Measurements from ENCODE around the gene SIMC1. TPM values are rescaled to one million over a fixed set of nuclear protein-coding genes. Genes with fewer than 3 reads are reported as not detected.
A peak's percentile ranks its signal among the peaks of the same experiment; 100 is the strongest.

SIMC1 gene
- total and polyA plus RNA-seq, 7 donors, result 6.8 to 26.0 (median 8.2) TPM

DNA sequence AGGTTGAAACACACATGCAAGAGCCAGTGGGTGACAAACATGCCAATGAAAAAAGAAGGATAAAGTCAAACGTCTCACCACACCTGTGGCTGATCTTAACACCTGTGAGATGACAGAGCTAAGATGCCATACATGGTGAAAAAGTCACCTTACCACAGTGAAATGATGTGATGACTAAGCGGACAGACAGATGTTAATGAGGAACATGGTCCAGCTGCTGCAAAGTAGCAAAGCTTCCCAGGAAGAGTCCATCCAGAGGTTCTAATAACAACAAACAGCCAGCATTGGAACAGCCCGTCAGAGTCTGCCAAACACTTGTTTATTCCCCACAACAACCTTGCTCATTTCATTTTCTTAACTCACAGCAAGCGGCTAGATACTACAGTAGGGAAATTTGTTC, 121.4 kb downstream of the SIMC1 start:
- H3K36me3 ChIP-seq, result peaks cover 0 to 43% (median 2%) of the 10 kb centered on the region in 4 donors
- no peak overlapping the region for H3K4me3 ChIP-seq
- intact Hi-C loops (cut with DNase I), result loop anchor here (5.0 kb wide), 1 partner anchor 178 kb away; the partner anchor contains the start of gene RNF44
- H3K4me1 ChIP-seq, result peaks cover 0 to 28% (median 20%) of the 10 kb centered on the region in 4 donors
- H3K27ac ChIP-seq, result no peak overlapping the region
- DNase-seq, result no peak
- WGBS, 2 donors, result 66% methylated on average over 4 of the region's 4 CpGs
- no peaks in the 10 kb centered on the region for H3K9me3 ChIP-seq
- TF ChIP-seq POLR2A (IDR thresholded peaks at IDR 0.05) (no peak), POLR2AphosphoS5 (IDR thresholded peaks at IDR 0.05) (no peak), EP300 (IDR thresholded peaks at IDR 0.05) (no peak)
- TF ChIP-seq, protein P1, sequence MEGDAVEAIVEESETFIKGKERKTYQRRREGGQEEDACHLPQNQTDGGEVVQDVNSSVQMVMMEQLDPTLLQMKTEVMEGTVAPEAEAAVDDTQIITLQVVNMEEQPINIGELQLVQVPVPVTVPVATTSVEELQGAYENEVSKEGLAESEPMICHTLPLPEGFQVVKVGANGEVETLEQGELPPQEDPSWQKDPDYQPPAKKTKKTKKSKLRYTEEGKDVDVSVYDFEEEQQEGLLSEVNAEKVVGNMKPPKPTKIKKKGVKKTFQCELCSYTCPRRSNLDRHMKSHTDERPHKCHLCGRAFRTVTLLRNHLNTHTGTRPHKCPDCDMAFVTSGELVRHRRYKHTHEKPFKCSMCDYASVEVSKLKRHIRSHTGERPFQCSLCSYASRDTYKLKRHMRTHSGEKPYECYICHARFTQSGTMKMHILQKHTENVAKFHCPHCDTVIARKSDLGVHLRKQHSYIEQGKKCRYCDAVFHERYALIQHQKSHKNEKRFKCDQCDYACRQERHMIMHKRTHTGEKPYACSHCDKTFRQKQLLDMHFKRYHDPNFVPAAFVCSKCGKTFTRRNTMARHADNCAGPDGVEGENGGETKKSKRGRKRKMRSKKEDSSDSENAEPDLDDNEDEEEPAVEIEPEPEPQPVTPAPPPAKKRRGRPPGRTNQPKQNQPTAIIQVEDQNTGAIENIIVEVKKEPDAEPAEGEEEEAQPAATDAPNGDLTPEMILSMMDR (IDR thresholded peaks at IDR 0.05), result no peak
- no peaks in the 10 kb centered on the region for H3K27me3 ChIP-seq

DNA sequence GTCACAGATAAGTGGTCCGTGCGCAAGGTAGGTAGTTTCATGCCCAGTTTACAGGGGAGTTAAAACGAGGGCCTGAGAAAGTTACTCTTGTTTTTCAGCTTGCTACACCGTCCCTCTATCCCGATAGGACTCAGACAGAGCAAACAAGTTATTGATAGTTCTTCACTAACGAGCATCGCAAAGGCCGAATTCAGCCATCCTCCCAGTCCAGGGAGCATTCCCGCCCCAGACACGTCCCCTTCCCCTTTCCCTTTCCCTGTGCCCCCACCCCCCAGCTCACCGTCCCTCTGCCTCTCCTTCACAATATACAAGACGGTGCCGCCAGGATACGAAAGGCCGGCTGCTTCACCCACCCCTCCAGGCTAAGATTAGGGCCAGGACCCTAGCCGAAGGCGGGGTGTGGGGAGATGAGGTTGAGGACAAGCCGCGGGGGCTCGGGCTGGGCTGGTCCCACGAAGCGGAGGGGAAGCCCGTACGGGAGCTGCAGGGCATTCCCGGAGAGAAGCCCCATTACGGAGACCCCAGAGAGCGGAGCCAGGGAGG, 122.7 kb downstream of the SIMC1 start:
- WGBS, 2 donors, result 2 to 3% methylated on average over 27 of the region's 27 CpGs
- H3K4me1 ChIP-seq, result peaks cover 0 to 31% (median 23%) of the 10 kb centered on the region in 4 donors
- TF ChIP-seq, protein P1 (IDR thresholded peaks at IDR 0.05), result peak in 1 of 4 experiments; percentile 0
- TF ChIP-seq POLR2A (IDR thresholded peaks at IDR 0.05), result no peak
- intact Hi-C loops (cut with DNase I), result loop anchor here (5.0 kb wide), 1 partner anchor 176 kb away; the partner anchor contains the start of gene RNF44
- no peaks in the 10 kb centered on the region for H3K27me3 ChIP-seq
- peak overlapping the region; percentile 72 to 99 (median 80) for H3K4me3 ChIP-seq
- H3K27ac ChIP-seq, result peak overlapping the region; percentile 72 to 87 (median 84)
- peaks cover 0 to 30% (median 2%) of the 10 kb centered on the region in 4 donors for H3K36me3 ChIP-seq
- no peak for DNase-seq
- H3K9me3 ChIP-seq, result no peaks in the 10 kb centered on the region

DNA sequence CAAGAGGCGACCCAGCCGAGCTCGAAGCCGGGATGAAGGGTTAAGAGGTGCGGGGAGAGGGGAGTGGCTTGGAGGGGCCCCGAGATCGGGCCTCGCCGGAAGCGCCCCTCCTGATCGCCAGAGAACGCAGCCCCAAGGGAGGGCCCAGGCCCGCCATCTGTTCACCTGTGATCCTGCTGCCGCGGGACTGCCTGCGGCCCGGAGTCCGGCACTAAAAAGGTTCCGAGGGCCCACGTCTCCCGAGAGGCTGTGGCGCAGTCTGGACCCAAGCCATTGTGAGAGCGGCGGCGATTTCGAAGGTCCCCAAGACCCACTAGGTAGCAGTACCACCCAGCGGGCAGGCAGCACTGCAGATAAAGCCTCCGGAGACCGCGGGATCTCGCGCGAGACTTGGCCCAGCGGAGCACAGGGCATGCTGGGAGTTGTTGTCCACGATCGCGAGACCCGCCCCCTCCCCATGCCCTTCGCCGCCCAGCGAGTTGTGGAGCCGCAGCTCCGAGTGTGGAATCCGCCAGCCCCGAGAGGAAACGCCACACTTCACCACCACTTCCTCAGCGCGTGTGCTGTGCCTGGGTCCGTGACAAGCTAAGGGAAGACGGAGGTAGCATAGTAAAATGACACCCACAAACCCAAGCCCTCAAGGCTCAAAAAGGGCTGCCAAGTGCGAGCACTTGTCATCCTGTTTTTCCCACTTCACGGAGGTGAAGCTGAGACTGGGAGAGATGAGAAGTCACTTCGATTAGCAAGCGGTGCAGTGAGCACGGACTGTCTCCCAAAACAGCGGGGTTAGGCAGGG, 123.4 kb downstream of the SIMC1 start, which contains the start of gene KIAA1191:
TSS of gene KIAA1191 (minus strand) at position 328 of the 796 bp plus-strand sequence. CDS start 2,256 bp downstream, outside the sequence.
- Histone ChIP-seq H3K9me3 (no peaks in the 10 kb centered on the region), H3K36me3 (peaks cover 0 to 23% (median 2%) of the 10 kb centered on the region in 4 donors), H3K27ac (peak within 1 kb of the TSS; percentile 72 to 87 (median 84)), H3K4me3 (peak within 1 kb of the TSS; percentile 72 to 99 (median 80)), H3K4me1 (peaks cover 0 to 36% (median 29%) of the 10 kb centered on the region in 4 donors), H3K27me3 (no peaks in the 10 kb centered on the region)
- DNase-seq, result peak; percentile 96
- 1 to 4% methylated on average over 56 of the region's 56 CpGs for WGBS, 2 donors
- intact Hi-C loops (cut with DNase I), result loop anchor here (5.0 kb wide), 1 partner anchor 176 kb away; the partner anchor contains the start of gene RNF44
- no peak for TF ChIP-seq EP300 (IDR thresholded peaks at IDR 0.05)
- TF ChIP-seq POLR2AphosphoS5 (IDR thresholded peaks at IDR 0.05), result peak; percentile 89 to 98 (median 93)
- TF ChIP-seq, protein P1 (IDR thresholded peaks at IDR 0.05), result peak in 2 of 4 experiments; percentile 3 to 9
- TF ChIP-seq POLR2A (IDR thresholded peaks at IDR 0.05), result peak; percentile 55 to 85

DNA sequence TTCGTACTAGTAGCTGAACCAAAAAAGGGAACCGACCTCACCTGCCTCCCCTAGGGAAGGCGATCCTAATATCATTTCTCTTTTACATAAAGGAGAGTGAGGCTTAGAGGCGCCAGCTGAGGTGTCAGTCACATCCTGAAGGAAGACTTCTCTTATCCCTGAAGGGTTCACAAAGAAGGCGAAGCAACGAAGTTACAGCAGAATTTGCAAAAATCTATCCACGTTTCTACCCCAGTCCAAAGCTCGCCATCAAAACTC, 123.9 kb downstream of the SIMC1 start:
- DNase-seq, result no peak
- H3K27me3 ChIP-seq, result no peaks in the 10 kb centered on the region
- peaks cover 0 to 18% (median 2%) of the 10 kb centered on the region in 4 donors for H3K36me3 ChIP-seq
- intact Hi-C loops (cut with DNase I), result loop anchor here (5.0 kb wide), 1 partner anchor 175 kb away; the partner anchor contains the start of gene RNF44
- no peaks in the 10 kb centered on the region for H3K9me3 ChIP-seq
- 62 to 77% methylated on average over 8 of the region's 8 CpGs for WGBS, 2 donors
- TF ChIP-seq EP300 (IDR thresholded peaks at IDR 0.05), result no peak
- TF ChIP-seq, protein P1 (IDR thresholded peaks at IDR 0.05), result no peak
- TF ChIP-seq POLR2AphosphoS5 (IDR thresholded peaks at IDR 0.05), result no peak
- no peak for TF ChIP-seq POLR2A (IDR thresholded peaks at IDR 0.05)
- H3K4me1 ChIP-seq, result peaks cover 0 to 39% (median 30%) of the 10 kb centered on the region in 4 donors
- H3K4me3 ChIP-seq, result peak overlapping the region in 3 of 4 donors; percentile 79 to 99 (median 82)
- peak overlapping the region; percentile 72 to 87 (median 84) for H3K27ac ChIP-seq
